PC-9 (cell line): Measurements from ENCODE around the gene MAU2. TPM values are rescaled to one million over a fixed set of nuclear protein-coding genes. Genes with fewer than 3 reads are reported as not detected.

Experiments
- BruUV-seq: library from RNA; stranded (reverse); fragments of 400-500 nt; replicated peaks from 2 replicates; lab custom pipeline; 2021; lab: Mats Ljungman, UMichigan
- CTCF ChIA-PET: fragments of 300-600 bp; sonication (Branson Sonifier 250); formaldehyde crosslinking; loops from one replicate; lab custom pipeline; 2022; ENCODE audit warnings: antibody characterized with exemption; lab: Charles Lee
- POLR2A ChIA-PET: fragments of 300-600 bp; sonication (Branson Sonifier 250); formaldehyde crosslinking; loops from one replicate; lab custom pipeline; 2022; ENCODE audit warnings: antibody characterized with exemption; ENCODE audit not compliant: unreplicated experiment; lab: Charles Lee
- DNase-seq, 2 experiments: peaks; one replicate each; pipeline versions ENCODE4 v3.0.0 to v3.0.0-alpha.2; 2015 to 2022; ENCODE audit warnings: mixed read lengths in 1 of 2
- H2AFZ ChIP-seq: fragments of 200-600 bp; sonication (generic); 2 replicates; pipeline ENCODE4 v1.8.1; 2017; ENCODE audit warnings: antibody characterized with exemption
- H3F3A ChIP-seq: fragments of 200-600 bp; sonication (generic); 2 replicates; pipeline ENCODE4 v1.8.1; 2017; ENCODE audit warnings: antibody characterized with exemption, mild to moderate bottlenecking, low read depth; ENCODE audit not compliant: insufficient read depth
- H3K27ac ChIP-seq: fragments of 200-600 bp; sonication (generic); 2 replicates; pipeline ENCODE4 v1.6.1; 2016; ENCODE audit warnings: mixed run types
- H3K27me3 ChIP-seq: fragments of 200-600 bp; sonication (generic); 2 replicates; pipeline ENCODE4 v1.6.1; 2016; ENCODE audit warnings: low read depth, mixed run types; ENCODE audit not compliant: insufficient read depth
- H3K36me3 ChIP-seq: fragments of 200-600 bp; sonication (generic); 2 replicates; pipeline ENCODE4 v1.6.1; 2016; ENCODE audit warnings: low read depth, mixed run types
- H3K4me1 ChIP-seq: fragments of 200-600 bp; sonication (generic); replicated peaks from 2 replicates; pipeline ENCODE4 v1.6.1; 2016; ENCODE audit warnings: mixed run types; ENCODE audit not compliant: insufficient read depth
- H3K4me2 ChIP-seq: fragments of 200-600 bp; sonication (generic); 2 replicates; pipeline ENCODE4 v1.6.1; 2017; ENCODE audit warnings: mixed run types
- H3K4me3 ChIP-seq: fragments of 200-600 bp; sonication (generic); 2 replicates; pipeline ENCODE4 v1.6.1; 2016; ENCODE audit warnings: mixed run types
- H3K79me2 ChIP-seq: fragments of 200-600 bp; sonication (generic); 2 replicates; pipeline ENCODE4 v1.6.1; 2017; ENCODE audit warnings: low read depth, mixed run types
- H3K9me2 ChIP-seq: fragments of 200-600 bp; sonication (generic); 2 replicates; pipeline ENCODE4 v1.8.1; 2017; ENCODE audit warnings: mild to moderate bottlenecking; ENCODE audit not compliant: insufficient read depth
- H3K9me3 ChIP-seq: fragments of 200-600 bp; sonication (generic); 2 replicates; pipeline ENCODE4 v1.8.1; 2016; ENCODE audit warnings: low read depth; ENCODE audit not compliant: insufficient read depth
- H4K20me1 ChIP-seq: fragments of 200-600 bp; sonication (generic); 2 replicates; pipeline ENCODE4 v1.8.1; 2017; ENCODE audit not compliant: insufficient read depth
- EZH2 ChIP-seq: fragments of 200-600 bp; sonication (generic); IDR thresholded peaks from 2 replicates; pipeline ENCODE4 v1.8.0; 2017; ENCODE audit warnings: antibody characterized with exemption, low read depth
- intact Hi-C: fragments of 100-400 bp; cut with micrococcal nuclease; formaldehyde crosslinking; loops from one replicate; pipeline ENCODE4 v1.10.0; 2022; ENCODE audit not compliant: unreplicated experiment
- total RNA-seq: library from RNA; stranded (reverse); gene quantifications from 2 replicates; pipeline ENCODE4 v1.2.3, GENCODE V29; 2021
- TF ChIP-seq, protein P1 (sequence below): fragments of 200-600 bp; sonication (generic); conservative IDR thresholded peaks from 2 replicates; pipeline ENCODE4 v1.6.1; 2017; ENCODE audit warnings: mixed run types, antibody characterized with exemption, mild to moderate bottlenecking, moderate library complexity

The MAU2 gene
- total RNA-seq, 1 experiment from 2014 or later: 46.1 TPM

DNA sequence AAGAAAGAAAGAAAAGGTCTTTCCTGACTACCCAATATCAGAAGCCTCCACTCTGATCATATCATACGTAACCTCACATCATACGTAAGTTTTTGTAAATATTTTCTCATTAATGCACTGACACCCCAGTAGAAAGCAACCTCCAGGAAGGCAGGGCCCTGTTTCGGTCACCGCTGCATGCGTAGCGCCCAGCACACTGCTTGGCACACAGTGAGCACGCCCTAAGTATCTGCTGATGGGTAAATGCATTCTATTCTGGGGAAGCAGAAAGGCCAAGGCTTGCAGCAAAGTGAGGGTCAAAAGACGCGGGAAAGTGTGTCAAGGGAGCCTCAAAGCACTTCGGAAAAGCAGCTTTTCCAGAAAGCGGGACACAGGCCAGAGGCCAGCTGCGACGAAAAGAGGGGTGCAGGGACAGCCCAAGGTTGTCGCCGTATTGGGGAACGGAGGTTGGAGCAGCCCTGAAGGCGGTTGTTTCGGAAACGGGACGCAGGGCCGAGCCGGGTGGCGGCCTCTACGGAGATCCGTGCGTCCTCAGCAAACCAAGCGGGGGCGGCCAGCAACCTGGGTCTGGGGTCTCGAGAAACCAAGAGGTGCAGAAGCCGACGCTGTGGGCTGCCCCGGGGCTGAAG, 783 bp upstream of the MAU2 start:
- CTCF ChIA-PET: interaction anchor here (0.7 kb wide), 1 partner anchor 14 kb away, joined by 18 read pairs; no protein-coding TSS in a partner anchor
- no peak for DNase-seq
- Histone ChIP-seq H3K9me3 (no peaks in the 10 kb centered on the region), H3K4me2 (peak overlapping the region; percentile 97), H3K4me3 (peak overlapping the region; percentile 93), H3K79me2 (peaks cover 80% of the 10 kb centered on the region), H3K4me1 (peaks cover 23% of the 10 kb centered on the region), H3F3A (peaks cover 4% of the 10 kb centered on the region), H3K9me2 (no peaks in the 10 kb centered on the region), H3K27ac (no peak overlapping the region), H3K27me3 (no peaks in the 10 kb centered on the region), H3K36me3 (peaks cover 15% of the 10 kb centered on the region), H2AFZ (peak overlapping the region; percentile 88), H4K20me1 (peaks cover 13% of the 10 kb centered on the region; the same call in 1 of the 2 replicates)
- no peak for TF ChIP-seq EZH2
- TF ChIP-seq, protein P1, sequence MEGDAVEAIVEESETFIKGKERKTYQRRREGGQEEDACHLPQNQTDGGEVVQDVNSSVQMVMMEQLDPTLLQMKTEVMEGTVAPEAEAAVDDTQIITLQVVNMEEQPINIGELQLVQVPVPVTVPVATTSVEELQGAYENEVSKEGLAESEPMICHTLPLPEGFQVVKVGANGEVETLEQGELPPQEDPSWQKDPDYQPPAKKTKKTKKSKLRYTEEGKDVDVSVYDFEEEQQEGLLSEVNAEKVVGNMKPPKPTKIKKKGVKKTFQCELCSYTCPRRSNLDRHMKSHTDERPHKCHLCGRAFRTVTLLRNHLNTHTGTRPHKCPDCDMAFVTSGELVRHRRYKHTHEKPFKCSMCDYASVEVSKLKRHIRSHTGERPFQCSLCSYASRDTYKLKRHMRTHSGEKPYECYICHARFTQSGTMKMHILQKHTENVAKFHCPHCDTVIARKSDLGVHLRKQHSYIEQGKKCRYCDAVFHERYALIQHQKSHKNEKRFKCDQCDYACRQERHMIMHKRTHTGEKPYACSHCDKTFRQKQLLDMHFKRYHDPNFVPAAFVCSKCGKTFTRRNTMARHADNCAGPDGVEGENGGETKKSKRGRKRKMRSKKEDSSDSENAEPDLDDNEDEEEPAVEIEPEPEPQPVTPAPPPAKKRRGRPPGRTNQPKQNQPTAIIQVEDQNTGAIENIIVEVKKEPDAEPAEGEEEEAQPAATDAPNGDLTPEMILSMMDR: no peak
- POLR2A ChIA-PET: no interaction called here
- TSS peak; percentile 48 for BruUV-seq
- intact Hi-C loops: loop anchor here (5.0 kb wide), 1 partner anchor 128 kb away; the partner anchor contains the start of genes BORCS8 and RFXANK

DNA sequence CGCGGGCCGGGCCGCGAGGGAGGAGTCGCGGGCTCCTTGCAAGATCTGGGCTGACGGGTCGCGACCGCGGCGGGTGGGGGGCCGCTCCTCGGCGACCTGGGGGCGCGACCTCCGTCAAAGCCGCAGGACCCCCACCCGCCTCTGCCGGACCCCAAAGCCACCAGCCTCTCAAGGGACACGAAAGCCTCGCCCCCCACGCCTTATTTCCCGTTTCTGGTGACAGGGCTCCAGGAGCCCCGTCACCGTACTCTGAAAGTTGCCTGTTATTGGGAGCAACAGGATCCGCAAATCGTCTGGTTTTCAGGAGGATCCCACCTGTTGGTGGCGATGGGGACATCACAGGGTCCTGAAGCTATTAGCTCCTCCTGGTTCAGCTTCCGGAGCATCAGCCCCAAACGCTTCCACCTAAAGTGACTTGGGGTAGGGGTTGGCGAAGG, 530 bp downstream of the MAU2 start:
- POLR2A ChIA-PET: no interaction called here
- TF ChIP-seq, protein P1: no peak; the same call in 1 of the 2 replicates
- no peak for TF ChIP-seq EZH2
- H3K4me2 ChIP-seq: peak overlapping the region; percentile 97
- peaks cover 15% of the 10 kb centered on the region for H3K36me3 ChIP-seq
- peaks cover 4% of the 10 kb centered on the region for H3F3A ChIP-seq
- H3K4me3 ChIP-seq: peak overlapping the region; percentile 93
- no peak for DNase-seq
- peak overlapping the region; percentile 71 for H3K27ac ChIP-seq
- intact Hi-C loops: loop anchor here (5.0 kb wide), 1 partner anchor 129 kb away; the partner anchor contains the start of genes BORCS8 and RFXANK
- H4K20me1 ChIP-seq: peaks cover 20% of the 10 kb centered on the region; the same call in 1 of the 2 replicates
- H3K9me2 ChIP-seq: no peaks in the 10 kb centered on the region
- TSS peak; percentile 20 for BruUV-seq
- no peaks in the 10 kb centered on the region for H3K27me3 ChIP-seq
- H2AFZ ChIP-seq: peak overlapping the region; percentile 88
- CTCF ChIA-PET: no interaction called here
- H3K4me1 ChIP-seq: peaks cover 23% of the 10 kb centered on the region
- no peaks in the 10 kb centered on the region for H3K9me3 ChIP-seq
- peaks cover 92% of the 10 kb centered on the region for H3K79me2 ChIP-seq

DNA sequence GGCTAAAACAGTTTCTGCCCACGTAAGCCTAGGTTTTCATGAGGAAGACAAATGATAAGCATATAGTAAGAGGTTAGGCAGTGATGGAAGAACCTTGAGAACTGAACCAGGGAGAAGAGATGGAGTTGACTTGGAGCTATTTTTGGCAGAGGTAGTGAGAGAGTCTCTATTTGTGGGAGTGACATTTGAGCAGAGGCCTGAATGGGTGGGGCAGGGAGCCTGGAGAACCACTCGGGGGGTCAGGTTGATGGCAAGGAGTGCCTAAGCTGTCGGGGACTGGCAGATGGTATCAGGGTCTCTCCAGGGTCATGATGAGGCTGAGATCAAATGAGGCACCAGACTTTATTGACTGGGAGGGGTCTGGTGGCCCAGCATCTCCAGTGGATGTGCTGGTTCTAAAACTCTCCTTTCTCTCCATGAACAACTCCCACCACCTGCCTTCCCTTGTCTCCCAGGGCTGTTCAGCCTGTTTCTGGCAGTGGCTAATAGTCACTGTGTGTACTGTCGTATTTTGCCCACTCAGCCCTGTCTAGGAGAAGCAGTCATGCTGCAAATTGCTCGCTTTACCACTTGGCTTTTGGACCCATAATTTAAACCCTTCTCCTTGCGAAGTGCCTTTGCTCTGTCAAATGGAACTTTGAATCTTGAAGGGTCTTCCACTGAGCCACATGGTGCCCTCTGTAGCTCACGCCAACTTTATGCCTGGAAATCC, 3.6 kb downstream of the MAU2 start:
- POLR2A ChIA-PET: no interaction called here
- peaks cover 16% of the 10 kb centered on the region for H3K4me1 ChIP-seq
- no peak for DNase-seq
- intact Hi-C loops: loop anchor here (5.0 kb wide), 1 partner anchor 132 kb away; the partner anchor contains the start of genes BORCS8 and RFXANK
- H3F3A ChIP-seq: peaks cover 4% of the 10 kb centered on the region
- H3K9me2 ChIP-seq: no peaks in the 10 kb centered on the region
- TF ChIP-seq, protein P1: no peak
- TF ChIP-seq EZH2: no peak
- H3K79me2 ChIP-seq: peaks cover 78% of the 10 kb centered on the region
- H3K9me3 ChIP-seq: no peaks in the 10 kb centered on the region
- H2AFZ ChIP-seq: no peak overlapping the region
- BruUV-seq: no TSS peak
- H3K27me3 ChIP-seq: no peaks in the 10 kb centered on the region
- CTCF ChIA-PET: interaction anchor here (0.6 kb wide), 1 partner anchor 118 kb away, joined by 4 read pairs; no protein-coding TSS in a partner anchor
- H3K4me3 ChIP-seq: no peak overlapping the region
- H3K27ac ChIP-seq: no peak overlapping the region
- H3K4me2 ChIP-seq: no peak overlapping the region
- peaks cover 39% of the 10 kb centered on the region for H4K20me1 ChIP-seq
- H3K36me3 ChIP-seq: peaks cover 15% of the 10 kb centered on the region
